GM19099 (cell line): ENCODE measurements around the gene ATP2C1.
A peak's percentile ranks its signal among the peaks of the same experiment; 100 is the strongest.

Source experiments
- POLR2A ChIP-seq: IDR thresholded peaks from 3 replicates; pipeline ENCODE4 v1.6.1; 2011; ENCODE audit warnings: low read depth; ENCODE audit not compliant: insufficient read length; ENCODE audit errors: extremely low read depth

ATP2C1 gene

DNA sequence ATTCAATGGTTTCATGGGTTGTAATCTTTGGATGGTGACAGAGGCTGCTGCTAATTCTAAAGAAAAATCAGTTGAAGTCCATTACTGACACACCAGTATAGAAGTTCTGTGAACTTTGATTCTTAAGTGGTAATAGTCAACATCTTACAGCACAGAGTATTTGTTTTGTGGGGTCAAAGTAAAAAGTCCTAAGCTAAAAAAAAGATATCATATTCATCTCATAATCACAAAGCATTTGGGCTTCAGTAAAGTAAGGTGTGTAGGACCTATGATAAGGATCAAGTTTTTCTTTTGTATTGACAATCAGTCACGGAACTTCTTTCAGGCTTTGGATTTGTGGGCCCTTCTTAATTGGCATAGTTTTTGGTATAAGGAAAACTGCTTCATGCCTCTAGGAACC, 131.7 kb downstream of the ATP2C1 start:
- TF ChIP-seq POLR2A = no peak

DNA sequence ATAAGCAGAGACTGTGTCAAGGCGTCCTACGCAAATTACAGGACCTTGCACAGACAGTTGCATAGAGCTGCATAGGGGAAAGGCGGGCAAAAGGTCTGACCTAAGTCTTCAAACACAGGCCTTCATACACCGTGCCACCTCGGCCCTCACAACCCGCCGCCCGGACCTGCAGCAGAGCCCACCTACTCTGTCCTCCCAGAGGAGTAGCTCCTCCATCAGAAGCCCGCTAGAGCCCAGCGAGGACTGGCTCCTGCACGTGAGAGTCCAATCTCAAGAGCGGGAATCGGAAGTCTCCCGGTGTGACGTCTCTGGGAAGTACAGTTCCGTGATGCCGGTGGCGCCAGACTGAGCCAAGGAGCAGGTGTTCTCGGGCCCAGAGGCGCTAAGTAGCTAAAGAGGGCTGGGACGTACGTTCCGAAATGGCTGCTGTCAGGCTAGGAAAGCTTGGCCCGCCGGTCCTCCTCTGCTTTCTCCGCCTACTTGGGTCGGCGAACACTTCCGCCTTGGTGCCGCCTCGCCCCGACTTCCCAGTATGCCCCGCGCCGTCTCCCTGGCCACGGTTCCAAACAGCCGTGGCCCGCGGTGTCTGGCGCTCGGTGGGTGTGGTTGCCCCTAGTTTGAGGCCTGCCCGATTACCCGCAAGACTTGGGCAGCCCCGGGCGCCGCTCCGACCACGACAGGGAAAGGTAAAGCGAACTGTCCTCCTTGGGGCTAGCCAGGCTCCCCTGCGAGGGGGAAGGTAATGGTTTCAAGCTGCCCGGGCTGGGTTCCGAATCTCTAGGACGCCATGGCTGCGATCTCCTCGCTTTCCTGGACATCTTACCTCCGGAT, 132.7 kb downstream of the ATP2C1 start, which contains the start of the genes ASTE1 and NEK11:
ASTE1 (minus strand) TSS at position 505 of the 831 bp plus-strand sequence. CDS start 1,519 bp downstream, outside the sequence.
NEK11 (plus strand) TSS at position 557 of the 831 bp plus-strand sequence. CDS start 2,832 bp downstream, outside the sequence.
- TF ChIP-seq POLR2A = peak; percentile 86

DNA sequence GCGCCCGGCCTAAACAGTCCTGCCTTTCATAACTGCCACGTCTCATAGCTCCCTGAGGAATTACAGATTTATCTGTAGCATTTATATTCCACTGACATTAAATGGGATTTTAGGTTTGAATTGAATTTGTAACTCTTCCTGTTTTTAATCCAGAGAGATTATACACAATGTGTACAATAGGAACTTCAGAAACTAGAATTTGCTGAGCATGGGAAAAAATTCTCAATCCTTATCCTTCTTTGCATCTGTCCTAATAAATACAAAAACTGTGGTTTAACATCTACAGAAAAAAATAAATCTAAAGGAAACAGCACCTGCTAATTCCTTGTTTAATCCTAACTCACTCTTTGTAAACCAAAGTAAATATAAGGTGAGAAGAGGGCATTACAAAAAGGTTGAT, 135.0 kb downstream of the ATP2C1 start:
- no peak for TF ChIP-seq POLR2A

DNA sequence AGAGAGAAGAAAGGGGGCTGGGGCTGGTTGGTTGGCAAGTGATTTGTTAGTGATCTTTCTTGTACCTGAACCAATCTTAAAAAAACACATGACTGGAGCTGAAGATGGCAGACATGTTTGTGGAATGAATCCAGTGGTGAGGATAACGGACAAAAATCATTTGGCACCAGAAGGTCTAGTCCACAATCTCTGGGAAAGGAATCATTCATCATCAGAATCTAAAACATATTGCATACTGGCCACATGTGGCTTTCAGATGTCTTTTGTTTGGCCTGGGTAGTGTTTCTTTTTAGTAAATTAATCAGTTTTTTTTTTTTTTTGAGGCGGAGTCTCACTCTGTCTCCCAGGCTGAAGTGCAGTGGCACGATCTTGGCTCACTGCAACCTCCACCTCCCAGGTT, 137.8 kb downstream of the ATP2C1 start:
- TF ChIP-seq POLR2A = no peak

DNA sequence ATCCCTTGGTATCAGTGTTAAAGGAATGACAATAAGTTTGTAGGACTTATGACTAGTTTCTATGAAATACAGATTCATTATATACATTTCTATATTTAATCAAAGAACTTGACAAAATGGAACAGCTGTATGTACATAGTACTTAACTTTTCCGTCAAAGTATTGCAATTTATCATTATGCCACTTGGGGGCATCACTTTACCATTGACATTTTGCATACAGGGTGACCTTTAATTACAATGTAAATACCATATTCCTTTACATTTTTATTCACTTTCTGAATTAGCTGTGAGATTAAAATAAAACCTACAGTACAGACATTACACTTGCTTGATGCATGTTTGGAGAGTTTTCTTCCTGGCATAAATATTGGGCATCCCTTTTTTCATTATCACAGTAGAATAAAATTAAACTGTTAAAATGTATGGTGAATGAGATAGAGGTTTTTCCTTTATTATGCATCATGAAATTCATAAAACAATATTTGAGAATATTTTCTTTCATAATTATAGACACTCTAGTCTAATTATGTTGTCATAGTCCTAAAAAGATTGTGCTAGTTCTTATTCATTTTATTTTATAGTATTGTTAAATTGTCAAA, 139.7 kb downstream of the ATP2C1 start:
- no peak for TF ChIP-seq POLR2A

DNA sequence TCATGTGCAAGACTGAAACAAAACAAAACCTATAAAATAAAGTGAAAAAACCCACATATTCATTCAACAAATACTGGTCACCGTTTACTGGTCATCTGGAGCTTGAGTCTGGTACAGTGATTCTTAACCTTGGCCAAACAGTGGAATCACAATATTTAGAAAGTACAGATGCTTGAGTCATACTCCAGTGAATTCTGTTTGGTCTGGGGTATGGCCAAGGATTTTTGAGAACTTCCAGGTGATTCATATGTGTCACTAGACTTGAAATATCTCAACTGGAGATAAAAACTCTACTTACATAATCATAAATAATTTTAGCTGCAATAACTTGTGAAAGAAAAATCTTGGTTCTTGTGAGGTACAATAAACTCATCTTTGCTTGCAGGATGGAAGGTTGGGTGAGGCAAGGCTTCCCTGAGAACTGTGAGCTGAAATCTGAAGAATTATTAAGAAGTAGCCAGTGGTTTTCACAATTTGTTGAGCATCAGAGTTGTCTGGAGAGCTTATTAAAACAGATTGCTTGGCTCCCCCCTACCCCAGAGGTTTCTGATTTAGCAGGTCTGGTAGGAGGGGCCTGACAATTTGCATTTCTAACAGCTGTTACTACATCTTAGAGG, 142.4 kb downstream of the ATP2C1 start:
- no peak for TF ChIP-seq POLR2A

DNA sequence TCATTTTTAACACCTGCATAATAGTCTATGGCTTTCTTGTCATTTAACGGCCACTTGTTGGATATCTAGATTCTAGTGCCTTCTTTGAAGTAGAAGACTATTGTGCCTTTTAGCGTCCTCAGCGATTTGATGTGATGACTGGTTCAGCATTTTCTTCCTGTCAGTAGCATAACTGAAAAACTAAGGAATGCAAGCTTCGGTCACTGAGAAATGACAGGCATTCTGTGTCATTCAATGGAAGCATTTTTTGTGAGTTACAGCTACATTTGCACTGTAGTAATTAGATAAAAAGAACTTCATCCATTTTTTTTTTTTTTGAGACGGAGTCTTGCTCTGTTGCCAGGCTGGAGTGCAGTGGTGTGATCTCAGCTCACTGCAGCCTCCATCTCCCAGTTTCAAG, 143.1 kb downstream of the ATP2C1 start:
- TF ChIP-seq POLR2A = no peak

DNA sequence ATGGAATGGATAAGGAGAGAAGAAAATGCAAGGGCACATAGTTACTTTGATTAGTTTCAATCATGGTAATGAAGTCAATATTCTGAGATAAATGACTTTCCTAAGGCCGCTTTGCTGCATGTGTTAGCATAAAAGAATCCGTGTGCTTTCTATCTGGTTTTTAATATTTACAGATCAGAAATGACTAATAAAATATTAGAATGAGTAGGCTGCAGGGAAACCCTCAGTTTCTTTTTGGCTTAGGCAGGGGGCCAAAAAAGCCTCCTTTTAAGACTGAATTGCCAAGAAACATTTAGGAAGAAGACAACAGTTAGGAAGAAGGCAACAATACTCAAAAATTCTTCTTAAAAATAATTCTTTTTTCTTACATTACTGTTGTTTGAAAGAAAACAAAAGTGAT, 144.4 kb downstream of the ATP2C1 start:
- TF ChIP-seq POLR2A = no peak

DNA sequence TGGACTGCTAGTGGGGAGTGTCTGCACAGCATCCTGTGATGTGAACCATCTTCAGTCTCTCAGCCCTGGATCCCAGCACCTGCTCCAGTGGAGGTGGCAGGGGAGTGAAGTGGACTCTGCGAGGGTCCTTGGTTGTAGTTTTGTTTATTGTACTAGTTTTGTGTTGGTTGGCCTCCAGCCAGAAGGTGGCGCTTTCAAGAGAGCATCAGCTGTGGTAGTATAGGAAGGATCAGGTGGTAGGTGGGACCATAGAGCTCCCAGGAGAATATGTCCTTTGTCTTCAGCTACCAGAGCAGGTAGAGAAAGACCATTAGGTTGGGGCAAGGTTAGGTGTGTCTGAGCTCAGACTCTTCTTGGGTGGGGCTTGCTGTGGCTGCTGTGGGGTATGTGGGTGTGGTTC, 153.7 kb downstream of the ATP2C1 start:
- TF ChIP-seq POLR2A = no peak

DNA sequence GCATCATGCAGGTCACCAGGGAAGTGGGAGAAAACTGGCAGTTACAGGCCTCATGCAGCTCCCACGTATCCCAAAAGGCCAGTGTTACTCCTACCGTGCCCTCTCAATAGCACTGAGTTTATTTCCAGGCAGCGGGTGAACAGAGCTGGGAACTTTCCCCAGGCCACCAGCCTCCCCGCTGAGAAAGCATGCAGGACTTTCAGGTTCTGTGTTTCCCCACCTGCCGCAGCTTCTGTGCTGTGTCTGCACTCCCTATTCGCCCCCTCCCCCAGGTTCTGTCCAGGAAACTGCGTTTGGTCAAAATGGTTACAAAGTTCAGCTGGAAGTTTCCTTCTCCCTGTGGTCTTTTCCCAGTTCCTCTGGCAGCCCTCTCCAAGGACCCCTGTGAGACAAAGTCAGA, 154.1 kb downstream of the ATP2C1 start:
- TF ChIP-seq POLR2A = no peak

DNA sequence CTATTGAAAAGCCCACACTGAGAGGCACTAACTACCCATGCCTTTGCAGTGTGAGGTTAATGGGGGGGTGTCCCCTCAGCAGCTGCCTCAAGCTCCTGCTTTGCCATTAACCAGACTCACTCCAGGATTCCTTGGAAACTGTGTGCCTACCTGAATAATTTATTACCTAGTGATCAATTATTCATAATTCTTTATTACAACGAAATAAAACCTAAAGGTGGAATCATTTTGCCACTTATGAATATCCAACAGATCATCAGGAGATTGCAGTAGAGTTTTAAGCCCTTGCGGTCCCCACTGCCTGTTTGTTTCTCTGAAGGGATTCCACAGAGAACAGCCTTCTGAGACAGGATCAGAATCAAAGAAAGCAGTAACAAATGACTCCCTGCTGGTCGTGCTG, 156.1 kb downstream of the ATP2C1 start:
- TF ChIP-seq POLR2A = no peak

DNA sequence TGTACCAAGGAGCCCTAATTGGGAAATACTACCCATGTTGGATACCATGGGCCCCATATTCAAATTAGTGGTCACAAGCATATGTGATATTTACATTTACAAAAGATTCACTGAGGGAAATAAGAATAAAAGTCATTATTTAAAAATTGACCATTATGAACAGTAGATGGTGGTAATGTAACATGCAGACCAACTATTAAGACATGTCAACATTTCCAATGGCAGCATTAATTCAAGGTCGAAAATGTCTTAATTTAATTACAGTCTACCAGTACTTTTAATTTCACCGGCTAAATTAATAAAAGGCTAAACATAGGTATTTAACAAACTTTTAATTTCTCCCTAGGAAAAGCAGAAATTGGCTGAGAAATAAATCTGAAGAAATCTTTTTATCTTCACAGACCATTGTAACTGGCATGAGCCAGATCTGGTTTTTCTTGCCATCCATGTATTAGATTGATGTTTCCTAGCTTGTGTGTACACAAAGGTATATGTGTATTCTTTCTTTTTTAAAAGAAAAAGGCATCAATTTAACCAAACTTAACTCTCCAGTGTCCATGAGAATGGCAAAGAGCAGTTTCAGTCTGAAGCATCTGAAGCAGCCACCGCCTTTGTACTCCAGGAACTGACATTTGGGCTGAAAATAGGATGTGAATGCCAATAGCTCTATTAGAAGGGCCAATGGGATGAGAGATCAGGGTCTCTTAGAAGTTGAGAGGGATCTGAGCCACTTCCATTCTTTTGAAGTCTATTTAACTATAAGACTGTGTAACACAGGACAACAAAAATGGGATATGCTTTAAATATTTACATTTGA, 159.4 kb downstream of the ATP2C1 start:
- TF ChIP-seq POLR2A = no peak
